Thyroid gland (tissue), 4 donors: ENCODE measurements around the gene RANBP1.

Experiments
- POLR2A ChIP-seq, 2 donors: fragments of 450-650 bp; IDR thresholded peaks; one replicate each; pipeline ENCODE4 v1.6.1; 2017; ENCODE audit warnings: antibody characterized with exemption in 2 of 2, mild to moderate bottlenecking in 2 of 2, moderate library complexity in 1 of 2
- TF ChIP-seq, protein P1 (sequence below), 6 experiments: fragments of 200-600 bp in 3 of 6; fragments of 450-650 bp in 3 of 6; sonication (generic) in 3 of 6; IDR thresholded peaks; one replicate each; pipeline ENCODE4 v1.5.1; 2016 to 2019; ENCODE audit warnings: antibody characterized with exemption in 6 of 6, mild to moderate bottlenecking in 2 of 6, inconsistent platforms in 1 of 6, moderate library complexity in 1 of 6

DNA sequence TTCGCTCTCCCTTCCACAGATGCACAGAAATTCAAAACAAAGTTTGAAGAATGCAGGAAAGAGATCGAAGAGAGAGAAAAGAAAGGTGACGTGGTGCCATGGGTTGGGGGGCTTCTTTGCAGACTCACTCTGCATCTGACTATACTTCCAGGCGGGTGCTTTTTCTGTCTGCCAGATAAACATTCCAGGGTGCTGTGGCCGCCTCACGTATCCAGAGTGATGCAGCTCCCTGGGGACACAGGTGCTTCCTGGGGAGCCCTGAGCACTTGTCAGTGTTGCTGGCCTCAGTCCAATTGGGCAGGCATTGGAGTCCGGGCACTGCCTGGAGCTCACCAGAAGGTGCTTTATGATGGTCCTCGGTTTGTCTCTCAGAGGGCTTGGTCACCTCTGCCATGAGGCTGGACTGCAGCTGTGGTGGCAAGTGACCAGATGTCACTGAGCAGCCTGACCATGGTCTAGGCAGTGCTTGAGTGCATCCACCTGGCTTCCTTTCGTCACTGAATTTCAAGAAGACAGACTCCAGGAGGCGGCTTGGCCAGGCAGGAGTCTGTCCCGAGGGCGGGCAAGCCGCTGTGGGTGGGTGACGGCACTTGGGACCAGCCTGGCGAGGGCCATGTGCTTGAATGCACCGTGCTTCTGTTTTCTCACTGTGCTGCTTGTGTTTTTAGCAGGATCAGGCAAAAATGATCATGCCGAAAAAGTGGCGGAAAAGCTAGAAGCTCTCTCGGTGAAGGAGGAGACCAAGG, 10.6 kb downstream of the RANBP1 start:
- TF ChIP-seq, protein P1, sequence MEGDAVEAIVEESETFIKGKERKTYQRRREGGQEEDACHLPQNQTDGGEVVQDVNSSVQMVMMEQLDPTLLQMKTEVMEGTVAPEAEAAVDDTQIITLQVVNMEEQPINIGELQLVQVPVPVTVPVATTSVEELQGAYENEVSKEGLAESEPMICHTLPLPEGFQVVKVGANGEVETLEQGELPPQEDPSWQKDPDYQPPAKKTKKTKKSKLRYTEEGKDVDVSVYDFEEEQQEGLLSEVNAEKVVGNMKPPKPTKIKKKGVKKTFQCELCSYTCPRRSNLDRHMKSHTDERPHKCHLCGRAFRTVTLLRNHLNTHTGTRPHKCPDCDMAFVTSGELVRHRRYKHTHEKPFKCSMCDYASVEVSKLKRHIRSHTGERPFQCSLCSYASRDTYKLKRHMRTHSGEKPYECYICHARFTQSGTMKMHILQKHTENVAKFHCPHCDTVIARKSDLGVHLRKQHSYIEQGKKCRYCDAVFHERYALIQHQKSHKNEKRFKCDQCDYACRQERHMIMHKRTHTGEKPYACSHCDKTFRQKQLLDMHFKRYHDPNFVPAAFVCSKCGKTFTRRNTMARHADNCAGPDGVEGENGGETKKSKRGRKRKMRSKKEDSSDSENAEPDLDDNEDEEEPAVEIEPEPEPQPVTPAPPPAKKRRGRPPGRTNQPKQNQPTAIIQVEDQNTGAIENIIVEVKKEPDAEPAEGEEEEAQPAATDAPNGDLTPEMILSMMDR (IDR thresholded peaks at IDR 0.05): no peak
- TF ChIP-seq POLR2A (IDR thresholded peaks at IDR 0.05): no peak
